Endometrium (tissue), 2 donors: ENCODE data around the gene MTRF1.
A peak's percentile ranks its signal among the peaks of the same experiment; 100 is the strongest.
"Not testable (repeated sequence)": the region's sequence is repeated elsewhere in the genome, so short reads cannot be mapped to it uniquely, and the experiment has no call there.

ENCODE experiments used
- FAIRE-seq: peaks from 2 replicates; lab custom pipeline; 2012; peaks lifted over from hg19 to GRCh38; lab: Jason Lieb, UNC
- donor health status: control.
- donor health status: control.

MTRF1 gene

GRCh38 chr13:41222259-41222852 is 41.0 kb downstream of the MTRF1 start:
- FAIRE-seq: peak; percentile 18

GRCh38 chr13:41220401-41220800 is 43.0 kb downstream of the MTRF1 start:
- FAIRE-seq: no peak

- peak; percentile 58 for FAIRE-seq
Observed at GRCh38 chr13:41216160-41216559, 47.2 kb downstream of the MTRF1 start.

GRCh38 chr13:41213919-41214318 is 49.5 kb downstream of the MTRF1 start:
- FAIRE-seq: no peak

- FAIRE-seq: no peak
Observed at GRCh38 chr13:41213316-41213715, 50.1 kb downstream of the MTRF1 start.

- no peak for FAIRE-seq
Observed at GRCh38 chr13:41212881-41213280, 50.5 kb downstream of the MTRF1 start.

- FAIRE-seq: no peak
Observed at GRCh38 chr13:41211062-41211461, 52.3 kb downstream of the MTRF1 start.

- no peak for FAIRE-seq
Observed at GRCh38 chr13:41206467-41206866, 56.9 kb downstream of the MTRF1 start.

- FAIRE-seq: no peak
Observed at GRCh38 chr13:41203810-41204209, 59.6 kb downstream of the MTRF1 start.

- FAIRE-seq: no peak
Observed at GRCh38 chr13:41200126-41200525, 63.2 kb downstream of the MTRF1 start.

GRCh38 chr13:41199526-41199925 is 63.9 kb downstream of the MTRF1 start:
- no peak for FAIRE-seq

- no peak for FAIRE-seq
Observed at GRCh38 chr13:41199079-41199478, 64.3 kb downstream of the MTRF1 start.

GRCh38 chr13:41196620-41197019 is 66.8 kb downstream of the MTRF1 start:
- FAIRE-seq: no peak

GRCh38 chr13:41196011-41196410 is 67.4 kb downstream of the MTRF1 start:
- no peak for FAIRE-seq

- peak; percentile 91 for FAIRE-seq
Observed at GRCh38 chr13:41193919-41194824, 69.2 kb downstream of the MTRF1 start, which contains the start of gene KBTBD7. Gene KBTBD7 (minus strand): TSS chr13:41194569. CDS start chr13:41194257, 312 bp downstream.

GRCh38 chr13:41193469-41193868 is 69.9 kb downstream of the MTRF1 start:
- FAIRE-seq: no peak

GRCh38 chr13:41188584-41188983 is 74.8 kb downstream of the MTRF1 start:
- FAIRE-seq: no peak

GRCh38 chr13:41186481-41186880 is 76.9 kb downstream of the MTRF1 start:
- no peak for FAIRE-seq

- no peak for FAIRE-seq
Observed at GRCh38 chr13:41182231-41182630, 81.1 kb downstream of the MTRF1 start.

- FAIRE-seq: no peak
Observed at GRCh38 chr13:41179593-41180250, 83.7 kb downstream of the MTRF1 start.

GRCh38 chr13:41178040-41178439 is 85.3 kb downstream of the MTRF1 start:
- no peak for FAIRE-seq

GRCh38 chr13:41177616-41178015 is 85.8 kb downstream of the MTRF1 start:
- FAIRE-seq: no peak

GRCh38 chr13:41175576-41175975 is 87.8 kb downstream of the MTRF1 start:
- FAIRE-seq: not testable (repeated sequence)
